Peyer's patch (tissue), 4 donors: ENCODE data around the gene NCL. TPM values are rescaled to one million over a fixed set of nuclear protein-coding genes. Genes with fewer than 3 reads are reported as not detected.
"Not testable (repeated sequence)": the region's sequence is repeated elsewhere in the genome, so short reads cannot be mapped to it uniquely, and the experiment has no call there.

ENCODE experiments used
- DNase-seq, 3 donors: peaks; one replicate each; pipeline ENCODE4 v3.0.0-alpha.2; 2017 to 2019
- H3K27ac ChIP-seq, 4 donors: fragments of 200-600 bp; sonication (generic); one replicate each; pipeline ENCODE4 v1.5.1; 2016 to 2019
- H3K27me3 ChIP-seq, 2 donors: fragments of 200-600 bp; sonication (generic); one replicate each; pipeline ENCODE4 v1.5.1; 2019
- H3K36me3 ChIP-seq, 3 donors: fragments of 200-600 bp; sonication (generic); one replicate each; pipeline ENCODE4 v1.5.1; 2016 to 2019
- H3K4me1 ChIP-seq, 4 donors: fragments of 200-600 bp; sonication (generic); one replicate each; pipeline ENCODE4 v1.5.1; 2016 to 2019
- H3K4me3 ChIP-seq, 4 donors: fragments of 200-600 bp; sonication (generic); 1 replicate in 3 of 4; 2 replicates in 1 of 4; pipeline ENCODE4 v1.5.1; 2016 to 2019; ENCODE audit warnings: mild to moderate bottlenecking in 1 of 4
- H3K9me3 ChIP-seq, 4 donors: fragments of 200-600 bp; sonication (generic); one replicate each; pipeline ENCODE4 v1.5.1; 2016 to 2019; ENCODE audit warnings: mild to moderate bottlenecking in 1 of 4
- POLR2A ChIP-seq, 2 donors: fragments of 450-650 bp; IDR thresholded peaks; one replicate each; pipeline ENCODE4 v1.5.1; 2017; ENCODE audit warnings: antibody characterized with exemption in 2 of 2, mild to moderate bottlenecking in 2 of 2, moderate library complexity in 2 of 2
- total RNA-seq, 4 donors: library from RNA; depleted of rRNA; stranded (reverse); fragments of >200 nt; gene quantifications; one replicate each; pipeline ENCODE4 v1.1.0, GENCODE V29; 2016
- TF ChIP-seq, protein P1 (sequence below), 6 experiments: fragments of 450-650 bp in 4 of 6; fragments of 200-600 bp in 2 of 6; sonication (generic) in 1 of 6; IDR thresholded peaks; one replicate each; pipeline ENCODE4 v1.5.1; 2017 to 2019; ENCODE audit warnings: antibody characterized with exemption in 6 of 6, mild to moderate bottlenecking in 3 of 6, moderate library complexity in 1 of 6

NCL gene
- total RNA-seq, 4 donors from 2014 or later: 80.7 to 661 (median 153) TPM

DNA sequence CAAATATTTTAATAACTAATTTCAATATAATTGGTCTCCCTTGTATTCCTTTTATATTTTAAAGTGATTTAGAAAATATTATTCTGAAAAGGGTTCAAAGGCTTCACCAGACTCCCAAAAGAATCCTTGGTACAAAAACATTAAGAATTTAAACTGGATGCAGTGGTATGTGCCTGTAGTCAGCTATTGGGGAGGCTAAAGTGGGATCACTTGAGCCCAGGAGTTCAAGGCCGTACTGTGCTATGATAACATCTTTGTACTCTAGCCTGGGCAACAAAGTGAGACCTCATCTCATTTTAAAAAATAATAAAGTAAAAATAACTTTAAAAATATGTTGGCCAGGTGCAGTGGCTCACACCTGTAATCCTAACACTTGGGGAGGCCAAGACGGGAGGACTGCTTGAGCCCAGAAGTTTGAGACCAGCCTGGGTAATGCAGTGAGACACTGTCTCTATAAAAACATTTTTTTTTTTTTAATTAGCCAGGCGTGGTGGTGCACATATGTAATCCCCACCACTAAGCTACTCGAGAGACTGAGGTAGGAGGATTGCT lies 14.7 kb downstream of the NCL start:
- peak in 1 of 3 donors; percentile 22 for DNase-seq
- no peak for TF ChIP-seq POLR2A (IDR thresholded peaks at IDR 0.05)
- TF ChIP-seq, protein P1, sequence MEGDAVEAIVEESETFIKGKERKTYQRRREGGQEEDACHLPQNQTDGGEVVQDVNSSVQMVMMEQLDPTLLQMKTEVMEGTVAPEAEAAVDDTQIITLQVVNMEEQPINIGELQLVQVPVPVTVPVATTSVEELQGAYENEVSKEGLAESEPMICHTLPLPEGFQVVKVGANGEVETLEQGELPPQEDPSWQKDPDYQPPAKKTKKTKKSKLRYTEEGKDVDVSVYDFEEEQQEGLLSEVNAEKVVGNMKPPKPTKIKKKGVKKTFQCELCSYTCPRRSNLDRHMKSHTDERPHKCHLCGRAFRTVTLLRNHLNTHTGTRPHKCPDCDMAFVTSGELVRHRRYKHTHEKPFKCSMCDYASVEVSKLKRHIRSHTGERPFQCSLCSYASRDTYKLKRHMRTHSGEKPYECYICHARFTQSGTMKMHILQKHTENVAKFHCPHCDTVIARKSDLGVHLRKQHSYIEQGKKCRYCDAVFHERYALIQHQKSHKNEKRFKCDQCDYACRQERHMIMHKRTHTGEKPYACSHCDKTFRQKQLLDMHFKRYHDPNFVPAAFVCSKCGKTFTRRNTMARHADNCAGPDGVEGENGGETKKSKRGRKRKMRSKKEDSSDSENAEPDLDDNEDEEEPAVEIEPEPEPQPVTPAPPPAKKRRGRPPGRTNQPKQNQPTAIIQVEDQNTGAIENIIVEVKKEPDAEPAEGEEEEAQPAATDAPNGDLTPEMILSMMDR (IDR thresholded peaks at IDR 0.05): no peak
- no peaks in the 10 kb centered on the region for H3K9me3 ChIP-seq
- no peak overlapping the region for H3K27ac ChIP-seq
- no peaks in the 10 kb centered on the region for H3K4me1 ChIP-seq
- peaks cover 0 to 20% (median 0%) of the 10 kb centered on the region in 3 donors for H3K36me3 ChIP-seq
- no peak overlapping the region for H3K4me3 ChIP-seq
- H3K27me3 ChIP-seq: no peaks in the 10 kb centered on the region

DNA sequence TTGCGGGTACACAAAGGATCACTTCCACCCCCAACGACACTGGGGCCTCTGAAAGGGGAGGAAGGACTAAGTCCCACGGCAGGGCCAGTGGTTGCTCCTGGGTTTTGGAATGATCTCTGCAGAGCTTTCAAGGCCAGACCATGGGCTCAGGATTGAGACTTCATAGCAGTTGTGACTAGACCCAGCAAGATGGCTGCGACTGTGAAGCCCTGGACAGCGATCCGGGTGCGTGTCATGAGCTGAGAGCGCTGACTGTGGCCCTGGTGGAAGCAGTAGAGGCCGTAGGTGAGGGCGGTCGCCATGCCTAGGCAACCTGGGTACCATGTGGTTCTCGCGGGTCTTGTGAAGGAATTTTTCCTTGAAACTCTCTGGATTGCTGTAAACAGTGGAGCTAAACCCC lies 27.3 kb downstream of the NCL start:
- Histone ChIP-seq H3K36me3 (no peaks in the 10 kb centered on the region), H3K4me1 (no peaks in the 10 kb centered on the region), H3K27ac (no peak overlapping the region), H3K27me3 (no peaks in the 10 kb centered on the region), H3K4me3 (no peak overlapping the region), H3K9me3 (peaks cover 0 to 5% (median 0%) of the 10 kb centered on the region in 4 donors)
- TF ChIP-seq, protein P1 (IDR thresholded peaks at IDR 0.05): no peak
- no peak for TF ChIP-seq POLR2A (IDR thresholded peaks at IDR 0.05)
- peak in 1 of 3 donors; percentile 32 for DNase-seq

DNA sequence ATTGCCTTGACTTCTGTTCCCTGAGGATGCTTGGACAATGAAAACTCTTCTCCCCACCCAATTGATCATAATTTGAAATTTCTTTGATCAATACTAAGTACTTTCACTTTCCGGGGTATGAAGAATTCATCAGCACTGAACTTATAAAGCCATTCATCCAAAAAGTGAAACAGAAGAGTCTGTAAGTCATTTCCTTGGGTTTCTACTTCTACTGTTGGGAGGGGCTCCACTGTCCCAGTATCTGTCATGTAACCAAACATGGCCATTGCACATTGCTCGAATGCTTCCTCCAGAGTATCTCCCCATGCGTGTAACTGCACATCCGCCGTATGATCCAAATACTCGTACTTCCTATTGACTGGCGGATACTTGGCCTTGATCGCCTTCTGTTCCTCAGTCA lies 30.3 kb downstream of the NCL start:
- Histone ChIP-seq H3K9me3 (peaks cover 0 to 5% (median 2%) of the 10 kb centered on the region in 4 donors), H3K4me1 (no peaks in the 10 kb centered on the region), H3K36me3 (no peaks in the 10 kb centered on the region), H3K27ac (no peak overlapping the region), H3K4me3 (no peak overlapping the region), H3K27me3 (no peaks in the 10 kb centered on the region)
- TF ChIP-seq, protein P1 (IDR thresholded peaks at IDR 0.05): no peak
- no peak for TF ChIP-seq POLR2A (IDR thresholded peaks at IDR 0.05)
- peak in 1 of 3 donors; percentile 8 for DNase-seq

GRCh38 chr2:231431606-231432005 lies 32.7 kb downstream of the NCL start:
- Histone ChIP-seq H3K27me3 (no peaks in the 10 kb centered on the region), H3K4me3 (no peak overlapping the region), H3K27ac (no peak overlapping the region), H3K4me1 (no peaks in the 10 kb centered on the region), H3K9me3 (peaks cover 0 to 5% (median 2%) of the 10 kb centered on the region in 4 donors), H3K36me3 (no peaks in the 10 kb centered on the region)
- DNase-seq: no peak
- TF ChIP-seq, protein P1 (IDR thresholded peaks at IDR 0.05): no peak
- TF ChIP-seq POLR2A (IDR thresholded peaks at IDR 0.05): no peak

- H3K27ac ChIP-seq, DNase-seq: not testable (repeated sequence)
Observed at GRCh38 chr2:231430437-231430836, 33.8 kb downstream of the NCL start.

GRCh38 chr2:231429901-231430300 lies 34.4 kb downstream of the NCL start:
- no peak overlapping the region for H3K4me3 ChIP-seq
- H3K4me1 ChIP-seq: no peaks in the 10 kb centered on the region
- TF ChIP-seq POLR2A (IDR thresholded peaks at IDR 0.05): no peak
- TF ChIP-seq, protein P1 (IDR thresholded peaks at IDR 0.05): no peak
- H3K27ac ChIP-seq: no peak overlapping the region
- H3K36me3 ChIP-seq: no peaks in the 10 kb centered on the region
- peaks cover 0 to 5% (median 2%) of the 10 kb centered on the region in 4 donors for H3K9me3 ChIP-seq
- H3K27me3 ChIP-seq: no peaks in the 10 kb centered on the region
- DNase-seq: no peak

More at GRCh38 chr2:231430437-231430836, 33.8 kb downstream of the NCL start:
- not testable (repeated sequence) for H3K4me1 ChIP-seq, H3K4me3 ChIP-seq, H3K36me3 ChIP-seq, H3K27me3 ChIP-seq, H3K9me3 ChIP-seq
